K562 (cell line): ENCODE data around the gene PHLDA3. TPM values are rescaled to one million over a fixed set of nuclear protein-coding genes. Genes with fewer than 3 reads are reported as not detected.
A peak's percentile ranks its signal among the peaks of the same experiment; 100 is the strongest.

ENCODE experiments used
- CSDE1 ChIP-seq, 2 experiments: fragments of 450-650 bp; IDR thresholded peaks; 2 replicates each; pipeline ENCODE4 v1.6.1; 2016; ENCODE audit warnings: mild to moderate bottlenecking in 1 of 2
- HNRNPH1 ChIP-seq: fragments of 200-400 bp; formaldehyde crosslinking; optimal IDR thresholded peaks from 2 replicates; pipeline ENCODE3; 2017; ENCODE audit warnings: low read depth, mild to moderate bottlenecking, low read length, moderate library complexity
- PHB ChIP-seq: fragments of 250-450 bp; sonication (Bioruptor Pico); IDR thresholded peaks from 2 replicates; pipeline ENCODE4 v1.5.0; 2021
- PHF21A ChIP-seq: fragments of 450-650 bp; IDR thresholded peaks from 2 replicates; pipeline ENCODE4 v1.6.1; 2017; ENCODE audit warnings: low read depth, borderline replicate concordance
- POLR2AphosphoS5 ChIP-seq: IDR thresholded peaks from 2 replicates; pipeline ENCODE4 v1.6.1; 2011; ENCODE audit warnings: mild to moderate bottlenecking, low read depth, low read length, moderate library complexity; ENCODE audit not compliant: control insufficient read depth, insufficient read depth
- SAFB ChIP-seq: fragments of 200-400 bp; formaldehyde crosslinking; IDR thresholded peaks from 2 replicates; pipeline ENCODE4 v1.6.1; 2017; ENCODE audit warnings: low read depth, low read length, borderline replicate concordance
- TOE1 ChIP-seq, 2 experiments: fragments of 450-650 bp in 1 of 2; sonication (generic) in 1 of 2; formaldehyde crosslinking in 1 of 2; IDR thresholded peaks; 2 replicates each; pipeline versions ENCODE4 v1.7.1 to v1.8.0; 2016 to 2022; ENCODE audit warnings: borderline replicate concordance in 2 of 2, mild to moderate bottlenecking in 2 of 2, antibody characterized with exemption in 1 of 2, inconsistent platforms in 1 of 2, low read depth in 1 of 2, missing genetic modification reagents in 1 of 2, moderate library complexity in 1 of 2
- XRCC3 ChIP-seq: fragments of 450-650 bp; IDR thresholded peaks from 2 replicates; pipeline ENCODE4 v1.6.1; 2017; ENCODE audit warnings: mild to moderate bottlenecking, moderate library complexity
- ZNF175 ChIP-seq: fragments of 200-800 bp; sonication (Bioruptor generic); IDR thresholded peaks from 2 replicates; pipeline ENCODE4 v1.6.1; 2016; ENCODE audit warnings: low read depth, mild to moderate bottlenecking, missing genetic modification characterization, missing compliant biosample characterization
- ZNF224 ChIP-seq: sonication (generic); formaldehyde crosslinking; IDR thresholded peaks from 2 replicates; pipeline ENCODE4 v1.8.0; 2022; ENCODE audit warnings: mild to moderate bottlenecking, missing genetic modification reagents
- ZNF75A ChIP-seq: fragments of 450-650 bp; formaldehyde crosslinking; IDR thresholded peaks from 2 replicates; pipeline ENCODE4 v1.4.0; 2020; ENCODE audit warnings: mild to moderate bottlenecking
- polyA plus RNA-seq, 8 experiments: library from polyadenylated mRNA; depleted of rRNA in 4 of 8; stranded (reverse) in 5 of 8; unstranded in 3 of 8; fragments of >200 nt; fragmentation: Nextera tagmentation in 2 of 8; fragmentation: Illumina TruSeq in 1 of 8; extraction: Ambion mirVana in 2 of 8; extraction: Trizol in 1 of 8; gene quantifications; 2 replicates each; pipeline versions ENCODE4 v1.2.1 to v1.2.3, GENCODE V29; 2011 to 2014; ENCODE audit warnings: inconsistent platforms in 1 of 8, missing spikeins in 1 of 8
- total RNA-seq, 7 experiments: library from RNA; depleted of rRNA in 6 of 7; stranded (reverse); fragments of >200 nt in 6 of 7; fragmentation: Illumina TruSeq in 2 of 7; extraction: Trizol in 2 of 7; gene quantifications; 2 replicates each; pipeline versions ENCODE4 v1.2.1 to v1.2.3, GENCODE V29; 2011 to 2021; ENCODE audit warnings: low replicate concordance in 1 of 7
- TF ChIP-seq, protein P1 (sequence below), 2 experiments: fragments of 450-650 bp in 1 of 2; sonication (generic) in 1 of 2; formaldehyde crosslinking; conservative IDR thresholded peaks; 2 replicates each; pipeline versions ENCODE4 v1.4.0 to v1.8.1; 2020 to 2022; ENCODE audit warnings: mild to moderate bottlenecking in 1 of 2, missing genetic modification reagents in 1 of 2
- TF ChIP-seq, protein P2 (sequence below): fragments of 450-650 bp; IDR thresholded peaks from 2 replicates; pipeline ENCODE4 v1.6.1; 2016; ENCODE audit warnings: low read depth
- TF ChIP-seq, protein P3 (sequence below): fragments of 450-650 bp; formaldehyde crosslinking; IDR thresholded peaks from 2 replicates; pipeline ENCODE4 v1.4.0; 2022; ENCODE audit warnings: missing genetic modification characterization
- TF ChIP-seq, protein P4 (sequence below), 3 experiments: fragments of 200-800 bp in 1 of 3; sonication (Bioruptor generic) in 1 of 3; sonication (generic) in 1 of 3; formaldehyde crosslinking in 1 of 3; IDR thresholded peaks; 2 replicates each; pipeline versions ENCODE4 v1.6.1 to v1.8.0; 2016 to 2022; ENCODE audit warnings: mild to moderate bottlenecking in 2 of 3, missing compliant biosample characterization in 2 of 3, missing genetic modification characterization in 2 of 3, missing genetic modification reagents in 1 of 3

PHLDA3 gene
- total and polyA plus RNA-seq, 9 of the 15 experiments (the other 6 are each of a cell fraction or from before 2014, with no cell fraction given) = 0.11 to 0.27 TPM; not detected in 7

DNA sequence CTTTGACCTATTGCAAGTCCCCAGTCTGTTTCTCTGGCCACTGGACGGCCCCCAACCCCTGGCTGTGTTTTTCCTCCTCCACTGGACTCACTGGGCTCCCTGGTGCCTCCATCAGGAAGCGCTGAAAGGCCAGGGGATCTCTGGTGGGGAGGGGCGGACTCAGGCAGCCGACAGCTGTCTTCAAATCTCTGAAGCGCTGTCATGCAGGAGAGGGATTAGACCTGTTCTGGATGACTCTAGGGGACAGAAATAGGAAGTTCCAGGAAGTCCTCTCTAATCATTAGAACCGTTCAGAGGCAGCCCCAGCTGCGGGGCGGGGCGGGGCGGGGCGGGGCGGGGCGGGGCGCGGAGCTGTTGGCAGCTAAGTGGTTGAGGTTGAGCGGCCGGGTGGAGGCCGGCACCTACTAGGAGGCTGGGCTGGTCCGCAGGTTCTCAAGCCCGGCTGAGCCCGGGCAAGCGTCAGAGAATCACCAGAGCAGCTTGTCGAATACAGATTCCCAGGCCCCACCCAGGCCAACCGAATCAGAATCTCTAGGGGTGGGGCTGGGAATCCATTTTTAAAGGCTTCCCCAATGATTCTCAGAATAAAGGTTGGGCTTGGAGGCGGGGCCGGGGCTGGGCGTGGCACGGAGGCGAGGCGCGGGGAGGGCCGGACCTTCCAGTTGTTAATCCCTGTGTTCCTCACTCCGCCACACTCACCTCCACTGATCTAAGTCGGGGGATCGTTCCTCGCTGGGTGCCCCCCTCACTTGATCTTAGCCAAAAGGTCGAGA, 11.4 kb upstream of the PHLDA3 start (continued):
- TF ChIP-seq SAFB (no peak), ZNF75A (CRISPR knock-in tag) (no peak), PHB (CRISPR knock-in tag) (no peak), PHF21A (peak; percentile 62; the same call in 1 of the 2 replicates), ZNF224 (no peak), POLR2AphosphoS5 (peak; percentile 46; the same call in 1 of the 2 replicates), CSDE1 (IDR thresholded peaks at IDR 0.05) (no peak), ZNF175 (CRISPR knock-in tag) (0 out of 2 replicates have a peak, but pooled peaks have one; percentile 49), HNRNPH1 (no peak), XRCC3 (no peak), TOE1 (IDR thresholded peaks at IDR 0.05; ENCODE audit: borderline replicate concordance) (no peak), TOE1 (CRISPR knock-in tag; IDR thresholded peaks at IDR 0.05; ENCODE audit: borderline replicate concordance, low read depth) (no peak)
- TF ChIP-seq, protein P1, sequence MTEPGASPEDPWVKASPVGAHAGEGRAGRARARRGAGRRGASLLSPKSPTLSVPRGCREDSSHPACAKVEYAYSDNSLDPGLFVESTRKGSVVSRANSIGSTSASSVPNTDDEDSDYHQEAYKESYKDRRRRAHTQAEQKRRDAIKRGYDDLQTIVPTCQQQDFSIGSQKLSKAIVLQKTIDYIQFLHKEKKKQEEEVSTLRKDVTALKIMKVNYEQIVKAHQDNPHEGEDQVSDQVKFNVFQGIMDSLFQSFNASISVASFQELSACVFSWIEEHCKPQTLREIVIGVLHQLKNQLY (CRISPR knock-in tag; conservative IDR thresholded peaks at IDR 0.05) = no peak
- TF ChIP-seq, protein P2, sequence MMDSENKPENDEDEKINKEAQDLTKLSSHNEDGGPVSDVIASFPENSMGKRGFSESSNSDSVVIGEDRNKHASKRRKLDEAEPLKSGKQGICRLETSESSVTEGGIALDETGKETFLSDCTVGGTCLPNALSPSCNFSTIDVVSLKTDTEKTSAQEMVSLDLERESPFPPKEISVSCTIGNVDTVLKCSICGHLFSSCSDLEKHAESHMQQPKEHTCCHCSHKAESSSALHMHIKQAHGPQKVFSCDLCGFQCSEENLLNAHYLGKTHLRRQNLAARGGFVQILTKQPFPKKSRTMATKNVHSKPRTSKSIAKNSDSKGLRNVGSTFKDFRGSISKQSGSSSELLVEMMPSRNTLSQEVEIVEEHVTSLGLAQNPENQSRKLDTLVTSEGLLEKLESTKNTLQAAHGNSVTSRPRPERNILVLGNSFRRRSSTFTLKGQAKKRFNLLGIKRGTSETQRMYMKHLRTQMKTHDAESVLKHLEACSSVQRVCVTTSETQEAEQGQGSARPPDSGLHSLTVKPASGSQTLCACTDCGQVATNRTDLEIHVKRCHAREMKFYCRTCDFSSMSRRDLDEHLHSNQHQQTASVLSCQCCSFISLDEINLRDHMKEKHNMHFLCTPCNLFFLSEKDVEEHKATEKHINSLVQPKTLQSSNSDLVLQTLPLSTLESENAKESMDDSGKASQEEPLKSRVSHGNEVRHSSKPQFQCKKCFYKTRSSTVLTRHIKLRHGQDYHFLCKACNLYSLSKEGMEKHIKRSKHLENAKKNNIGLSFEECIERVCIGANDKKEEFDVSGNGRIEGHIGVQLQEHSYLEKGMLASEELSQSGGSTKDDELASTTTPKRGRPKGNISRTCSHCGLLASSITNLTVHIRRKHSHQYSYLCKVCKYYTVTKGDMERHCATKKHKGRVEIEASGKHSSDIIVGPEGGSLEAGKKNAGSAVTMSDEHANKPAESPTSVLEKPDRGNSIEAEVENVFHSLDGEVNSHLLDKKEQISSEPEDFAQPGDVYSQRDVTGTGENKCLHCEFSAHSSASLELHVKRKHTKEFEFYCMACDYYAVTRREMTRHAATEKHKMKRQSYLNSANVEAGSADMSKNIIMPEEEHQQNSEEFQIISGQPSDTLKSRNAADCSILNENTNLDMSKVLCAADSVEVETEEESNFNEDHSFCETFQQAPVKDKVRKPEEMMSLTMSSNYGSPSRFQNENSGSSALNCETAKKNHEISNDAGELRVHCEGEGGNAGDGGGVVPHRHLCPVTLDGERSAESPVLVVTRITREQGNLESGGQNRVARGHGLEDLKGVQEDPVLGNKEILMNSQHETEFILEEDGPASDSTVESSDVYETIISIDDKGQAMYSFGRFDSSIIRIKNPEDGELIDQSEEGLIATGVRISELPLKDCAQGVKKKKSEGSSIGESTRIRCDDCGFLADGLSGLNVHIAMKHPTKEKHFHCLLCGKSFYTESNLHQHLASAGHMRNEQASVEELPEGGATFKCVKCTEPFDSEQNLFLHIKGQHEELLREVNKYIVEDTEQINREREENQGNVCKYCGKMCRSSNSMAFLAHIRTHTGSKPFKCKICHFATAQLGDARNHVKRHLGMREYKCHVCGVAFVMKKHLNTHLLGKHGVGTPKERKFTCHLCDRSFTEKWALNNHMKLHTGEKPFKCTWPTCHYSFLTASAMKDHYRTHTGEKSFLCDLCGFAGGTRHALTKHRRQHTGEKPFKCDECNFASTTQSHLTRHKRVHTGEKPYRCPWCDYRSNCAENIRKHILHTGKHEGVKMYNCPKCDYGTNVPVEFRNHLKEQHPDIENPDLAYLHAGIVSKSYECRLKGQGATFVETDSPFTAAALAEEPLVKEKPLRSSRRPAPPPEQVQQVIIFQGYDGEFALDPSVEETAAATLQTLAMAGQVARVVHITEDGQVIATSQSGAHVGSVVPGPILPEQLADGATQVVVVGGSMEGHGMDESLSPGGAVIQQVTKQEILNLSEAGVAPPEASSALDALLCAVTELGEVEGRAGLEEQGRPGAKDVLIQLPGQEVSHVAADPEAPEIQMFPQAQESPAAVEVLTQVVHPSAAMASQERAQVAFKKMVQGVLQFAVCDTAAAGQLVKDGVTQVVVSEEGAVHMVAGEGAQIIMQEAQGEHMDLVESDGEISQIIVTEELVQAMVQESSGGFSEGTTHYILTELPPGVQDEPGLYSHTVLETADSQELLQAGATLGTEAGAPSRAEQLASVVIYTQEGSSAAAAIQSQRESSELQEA = no peak
- TF ChIP-seq, protein P3, sequence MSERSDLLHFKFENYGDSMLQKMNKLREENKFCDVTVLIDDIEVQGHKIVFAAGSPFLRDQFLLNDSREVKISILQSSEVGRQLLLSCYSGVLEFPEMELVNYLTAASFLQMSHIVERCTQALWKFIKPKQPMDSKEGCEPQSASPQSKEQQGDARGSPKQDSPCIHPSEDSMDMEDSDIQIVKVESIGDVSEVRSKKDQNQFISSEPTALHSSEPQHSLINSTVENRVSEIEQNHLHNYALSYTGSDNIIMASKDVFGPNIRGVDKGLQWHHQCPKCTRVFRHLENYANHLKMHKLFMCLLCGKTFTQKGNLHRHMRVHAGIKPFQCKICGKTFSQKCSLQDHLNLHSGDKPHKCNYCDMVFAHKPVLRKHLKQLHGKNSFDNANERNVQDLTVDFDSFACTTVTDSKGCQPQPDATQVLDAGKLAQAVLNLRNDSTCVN (CRISPR knock-in tag) = no peak
- TF ChIP-seq, protein P4, sequence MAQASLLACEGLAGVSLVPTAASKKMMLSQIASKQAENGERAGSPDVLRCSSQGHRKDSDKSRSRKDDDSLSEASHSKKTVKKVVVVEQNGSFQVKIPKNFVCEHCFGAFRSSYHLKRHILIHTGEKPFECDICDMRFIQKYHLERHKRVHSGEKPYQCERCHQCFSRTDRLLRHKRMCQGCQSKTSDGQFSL (CRISPR knock-in tag; IDR thresholded peaks at IDR 0.05) = 0 out of 2 replicates have a peak, but pooled peaks have one; percentile 30
- TF ChIP-seq, protein P4 (tag; IDR thresholded peaks at IDR 0.05) = no peak
